Jurkat, Clone E6-1 (cell line): Measurements from ENCODE around the gene OAS2.

Experiments
- DNase-seq: peaks from one replicate; pipeline ENCODE4 v3.0.0-alpha.2; 2011; ENCODE audit warnings: low read depth, low spot score
- H3K4me3 ChIP-seq: 2 replicates; pipeline ENCODE4 v1.5.1; 2011; ENCODE audit warnings: mild to moderate bottlenecking, low read length, control low read depth, moderate library complexity

OAS2 gene

GRCh38 chr12:113005762-113006161 lies 27.4 kb downstream of the OAS2 start:
- H3K4me3 ChIP-seq, result no peak overlapping the region
- DNase-seq, result no peak

- DNase-seq, result no peak
- H3K4me3 ChIP-seq, result no peak overlapping the region
Observed at GRCh38 chr12:113006206-113006605, 27.9 kb downstream of the OAS2 start.

- no peak overlapping the region for H3K4me3 ChIP-seq
- no peak for DNase-seq
Observed at GRCh38 chr12:113006641-113007040, 28.3 kb downstream of the OAS2 start.

GRCh38 chr12:113007166-113007565 lies 28.8 kb downstream of the OAS2 start:
- no peak overlapping the region for H3K4me3 ChIP-seq
- no peak for DNase-seq

- no peak overlapping the region for H3K4me3 ChIP-seq
- no peak for DNase-seq
Observed at GRCh38 chr12:113010701-113011100, 32.4 kb downstream of the OAS2 start.

- H3K4me3 ChIP-seq, result no peak overlapping the region
- no peak for DNase-seq
Observed at GRCh38 chr12:113014565-113014964, 36.2 kb downstream of the OAS2 start.

GRCh38 chr12:113016796-113017195 lies 38.5 kb downstream of the OAS2 start:
- DNase-seq, result no peak
- H3K4me3 ChIP-seq, result no peak overlapping the region

- no peak for DNase-seq
- H3K4me3 ChIP-seq, result no peak overlapping the region
Observed at GRCh38 chr12:113019025-113019424, 40.7 kb downstream of the OAS2 start.

- H3K4me3 ChIP-seq, result no peak overlapping the region
- no peak for DNase-seq
Observed at GRCh38 chr12:113021500-113021899, 43.2 kb downstream of the OAS2 start.

- no peak for DNase-seq
- H3K4me3 ChIP-seq, result no peak overlapping the region
Observed at GRCh38 chr12:113022563-113023297, 44.4 kb downstream of the OAS2 start.

GRCh38 chr12:113027726-113028125 lies 49.4 kb downstream of the OAS2 start:
- DNase-seq, result no peak
- H3K4me3 ChIP-seq, result no peak overlapping the region

- peak; percentile 6 for DNase-seq
- no peak overlapping the region for H3K4me3 ChIP-seq
Observed at GRCh38 chr12:113030875-113031525, 52.7 kb downstream of the OAS2 start.

GRCh38 chr12:113039911-113040445 lies 61.7 kb downstream of the OAS2 start:
- no peak overlapping the region for H3K4me3 ChIP-seq
- no peak for DNase-seq

- H3K4me3 ChIP-seq, result no peak overlapping the region
- no peak for DNase-seq
Observed at GRCh38 chr12:113040722-113041171, 62.4 kb downstream of the OAS2 start.

GRCh38 chr12:113041560-113041959 lies 63.2 kb downstream of the OAS2 start:
- no peak for DNase-seq
- H3K4me3 ChIP-seq, result no peak overlapping the region

- no peak for DNase-seq
- no peak overlapping the region for H3K4me3 ChIP-seq
Observed at GRCh38 chr12:113043240-113043639, 64.9 kb downstream of the OAS2 start.

- DNase-seq, result no peak
- H3K4me3 ChIP-seq, result no peak overlapping the region
Observed at GRCh38 chr12:113044516-113044915, 66.2 kb downstream of the OAS2 start.

- peak; percentile 68 for DNase-seq
- H3K4me3 ChIP-seq, result no peak overlapping the region
Observed at GRCh38 chr12:113048716-113049127, 70.4 kb downstream of the OAS2 start.

- DNase-seq, result peak; percentile 37
- H3K4me3 ChIP-seq, result no peak overlapping the region
Observed at GRCh38 chr12:113049976-113050742, 71.8 kb downstream of the OAS2 start.

GRCh38 chr12:113050795-113051194 lies 72.5 kb downstream of the OAS2 start:
- H3K4me3 ChIP-seq, result no peak overlapping the region
- DNase-seq, result no peak
